Germinal center (tissue), 1 donor: ENCODE results near the gene ZNFX1.

Experiments used
- DNase-seq: peaks from one replicate; pipeline ENCODE4 v3.0.0; 2012; ENCODE audit warnings: mixed read lengths, low spot score

ZNFX1 gene

GRCh38 chr20:49292010-49292409 lies 14.2 kb upstream of the ZNFX1 start:
- DNase-seq = no peak

GRCh38 chr20:49291200-49291599 lies 13.3 kb upstream of the ZNFX1 start:
- no peak for DNase-seq

- no peak for DNase-seq
These were observed 12.8 kb upstream of the ZNFX1 start for GRCh38 chr20:49290608-49291191.

GRCh38 chr20:49288784-49289696 lies 11.2 kb upstream of the ZNFX1 start:
- no peak for DNase-seq

GRCh38 chr20:49288250-49288751 lies 10.4 kb upstream of the ZNFX1 start:
- DNase-seq = no peak

- no peak for DNase-seq
These were observed 9.8 kb upstream of the ZNFX1 start for GRCh38 chr20:49287555-49288249.

GRCh38 chr20:49286689-49287551 lies 9.1 kb upstream of the ZNFX1 start:
- DNase-seq = no peak

- no peak for DNase-seq
These were observed 8.1 kb upstream of the ZNFX1 start for GRCh38 chr20:49285813-49286494.

- no peak for DNase-seq
These were observed 7.4 kb upstream of the ZNFX1 start for GRCh38 chr20:49285233-49285668.

GRCh38 chr20:49284818-49285217 lies 7.0 kb upstream of the ZNFX1 start:
- no peak for DNase-seq

- DNase-seq = no peak
These were observed 6.1 kb upstream of the ZNFX1 start for GRCh38 chr20:49283703-49284625.

- no peak for DNase-seq
These were observed 5.4 kb upstream of the ZNFX1 start for GRCh38 chr20:49283176-49283702.

GRCh38 chr20:49282584-49283171 lies 4.8 kb upstream of the ZNFX1 start:
- no peak for DNase-seq

- DNase-seq = no peak
These were observed 4.1 kb upstream of the ZNFX1 start for GRCh38 chr20:49281913-49282467.

- no peak for DNase-seq
These were observed 3.4 kb upstream of the ZNFX1 start for GRCh38 chr20:49281059-49281912.

- no peak for DNase-seq
These were observed 2.7 kb upstream of the ZNFX1 start for GRCh38 chr20:49280463-49281058.

- DNase-seq = no peak
These were observed 2.0 kb upstream of the ZNFX1 start for GRCh38 chr20:49279677-49280462.
